ENCODE measurements around the gene GPALPP1.
A peak's percentile ranks its signal among the peaks of the same experiment; 100 is the strongest.

The GPALPP1 gene

DNA sequence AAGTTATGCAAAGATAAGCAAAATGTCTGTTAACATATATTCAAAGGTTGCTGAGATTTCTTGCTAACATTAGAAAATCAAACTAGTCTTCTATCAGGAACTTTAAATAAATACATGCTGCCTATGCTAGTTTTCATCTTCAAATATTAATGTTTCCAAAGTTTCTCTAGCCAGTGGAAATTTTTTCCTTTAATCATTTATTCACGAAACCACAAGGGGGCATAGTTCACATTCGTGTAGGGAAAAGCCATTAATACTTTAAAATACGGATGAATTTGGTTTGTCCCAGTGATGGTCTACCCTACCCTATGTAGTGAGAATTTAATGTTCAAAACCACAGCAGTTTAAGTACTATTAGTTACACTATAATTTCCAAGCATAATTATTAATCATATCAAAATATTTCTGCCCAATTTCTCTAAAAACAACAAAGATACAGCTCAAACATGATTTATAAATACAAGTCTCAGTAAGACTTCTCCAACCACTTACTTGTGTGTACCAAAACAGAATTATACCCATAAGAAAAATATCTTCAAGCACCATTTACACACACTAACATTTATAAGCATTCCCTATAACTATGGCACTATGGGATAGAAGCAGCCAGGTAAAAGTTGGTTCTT lies 16.3 kb upstream of the GPALPP1 start:
- WGBS, result 27% methylated on average over 2 of the region's 3 CpGs
- no peak overlapping the region for H2BK12ac ChIP-seq (ENCODE audit: low read length in 2 of 2)
- H3K79me1 ChIP-seq (replicated peaks; ENCODE audit: low read length, poor library complexity, severe bottlenecking), result peaks cover 12% of the 10 kb centered on the region
- peak overlapping the region; percentile 16 for H3K9ac ChIP-seq (ENCODE audit: low read length)
- H3K9me3 ChIP-seq (ENCODE audit: control insufficient read depth, low read length), result no peaks in the 10 kb centered on the region
- H4K8ac ChIP-seq (ENCODE audit: low read length), result no peak overlapping the region
- no peak overlapping the region for H3K4ac ChIP-seq (ENCODE audit: low read depth in 1 of 2, low read length in 2 of 2)
- H2BK120ac ChIP-seq (ENCODE audit: low read depth, low read length), result no peak overlapping the region
- no peaks in the 10 kb centered on the region for H3K27me3 ChIP-seq (ENCODE audit: control insufficient read depth in 1 of 2, insufficient read depth in 1 of 2, low read length in 2 of 2)
- no peak overlapping the region for H3K18ac ChIP-seq (ENCODE audit: low read depth in 1 of 2, low read length in 2 of 2)
- H3K36me3 ChIP-seq (ENCODE audit: control insufficient read depth in 1 of 2, insufficient read depth in 2 of 2, low read depth in 1 of 2, low read length in 2 of 2), result peaks cover 6 to 26% of the 10 kb centered on the region in 2 experiments
- H3K23ac ChIP-seq (ENCODE audit: low read length in 2 of 2), result no peak overlapping the region
- no peak overlapping the region for H3K4me3 ChIP-seq (ENCODE audit: insufficient read depth in 1 of 2, low read depth in 1 of 2, low read length in 2 of 2)
- no peak overlapping the region for H4K91ac ChIP-seq (ENCODE audit: low read length)
- H2BK15ac ChIP-seq (ENCODE audit: low read depth, poor library complexity, severe bottlenecking), result no peak overlapping the region
- H2BK5ac ChIP-seq (ENCODE audit: low read depth, low read length, poor library complexity, severe bottlenecking), result no peak overlapping the region
- H2AFZ ChIP-seq (ENCODE audit: low read depth, low read length), result no peak overlapping the region
- no peak overlapping the region for H3K14ac ChIP-seq (ENCODE audit: low read length in 2 of 2)
- peak; percentile 51 for DNase-seq
- no peak overlapping the region for H2AK5ac ChIP-seq (ENCODE audit: low read length, severe bottlenecking)
- peak overlapping the region; percentile 13 for H3K27ac ChIP-seq (ENCODE audit: low read length, poor library complexity, severe bottlenecking)
- no peaks in the 10 kb centered on the region for H3K4me1 ChIP-seq (ENCODE audit: control insufficient read depth, insufficient read depth, low read depth, low read length)
- no peak overlapping the region for H3K4me2 ChIP-seq (ENCODE audit: low read length, poor library complexity, severe bottlenecking)

DNA sequence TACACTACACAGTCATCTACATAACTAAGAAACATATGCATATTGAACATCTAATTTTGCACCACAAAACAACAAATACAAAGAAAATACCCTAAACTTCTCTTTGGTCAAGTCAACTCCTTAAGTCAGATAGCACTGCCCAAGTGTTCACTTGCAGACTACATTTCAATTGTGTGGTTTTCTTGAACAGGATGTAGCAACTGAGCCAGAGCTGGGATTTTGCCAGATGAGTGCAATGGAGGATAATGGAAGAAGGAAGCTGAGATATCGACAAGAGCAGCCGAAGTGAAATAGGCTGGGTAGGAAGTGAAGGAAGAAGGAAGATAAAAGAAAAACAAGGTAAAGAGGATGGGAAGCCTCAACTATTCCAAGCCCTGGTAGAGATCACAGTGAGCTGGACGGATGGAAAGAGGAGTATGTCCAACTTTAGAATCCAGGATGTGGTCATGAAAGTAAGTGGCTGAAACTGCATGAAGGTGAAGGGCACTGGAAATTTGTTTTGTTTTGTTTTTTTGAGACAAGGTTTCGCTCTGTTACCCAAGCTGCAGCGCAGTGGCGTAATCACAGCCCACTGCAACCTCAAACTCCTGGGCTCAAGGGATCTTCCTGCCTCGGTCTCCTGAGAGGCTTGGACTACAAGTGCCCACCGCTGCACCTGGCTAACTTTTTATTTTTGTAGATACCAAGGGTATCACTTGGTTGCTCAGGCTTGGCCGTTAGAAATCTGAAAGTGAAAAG lies 15.1 kb upstream of the GPALPP1 start:
- Histone ChIP-seq H3K18ac (ENCODE audit: low read depth in 1 of 2, low read length in 2 of 2) (no peak overlapping the region), H3K14ac (ENCODE audit: low read length in 2 of 2) (no peak overlapping the region), H3K27ac (ENCODE audit: low read length, poor library complexity, severe bottlenecking) (no peak overlapping the region), H2BK12ac (ENCODE audit: low read length in 2 of 2) (no peak overlapping the region), H2BK120ac (ENCODE audit: low read depth, low read length) (no peak overlapping the region), H2AFZ (ENCODE audit: low read depth, low read length) (no peak overlapping the region), H3K4ac (ENCODE audit: low read depth in 1 of 2, low read length in 2 of 2) (no peak overlapping the region), H2BK15ac (ENCODE audit: low read depth, poor library complexity, severe bottlenecking) (no peak overlapping the region), H4K8ac (ENCODE audit: low read length) (no peak overlapping the region), H3K36me3 (ENCODE audit: control insufficient read depth in 1 of 2, insufficient read depth in 2 of 2, low read depth in 1 of 2, low read length in 2 of 2) (peaks cover 6 to 34% of the 10 kb centered on the region in 2 experiments), H3K4me1 (ENCODE audit: control insufficient read depth, insufficient read depth, low read depth, low read length) (no peaks in the 10 kb centered on the region), H4K91ac (ENCODE audit: low read length) (no peak overlapping the region), H3K4me3 (ENCODE audit: insufficient read depth in 1 of 2, low read depth in 1 of 2, low read length in 2 of 2) (no peak overlapping the region), H3K79me1 (replicated peaks; ENCODE audit: low read length, poor library complexity, severe bottlenecking) (peaks cover 13% of the 10 kb centered on the region), H2BK5ac (ENCODE audit: low read depth, low read length, poor library complexity, severe bottlenecking) (no peak overlapping the region), H3K9me3 (ENCODE audit: control insufficient read depth, low read length) (no peaks in the 10 kb centered on the region), H3K4me2 (ENCODE audit: low read length, poor library complexity, severe bottlenecking) (no peak overlapping the region), H3K27me3 (ENCODE audit: control insufficient read depth in 1 of 2, insufficient read depth in 1 of 2, low read length in 2 of 2) (no peaks in the 10 kb centered on the region), H2AK5ac (ENCODE audit: low read length, severe bottlenecking) (no peak overlapping the region), H3K9ac (ENCODE audit: low read length) (no peak overlapping the region), H3K23ac (ENCODE audit: low read length in 2 of 2) (no peak overlapping the region)
- WGBS, result 94% methylated on average over 7 of the region's 9 CpGs
- peak; percentile 41 for DNase-seq

DNA sequence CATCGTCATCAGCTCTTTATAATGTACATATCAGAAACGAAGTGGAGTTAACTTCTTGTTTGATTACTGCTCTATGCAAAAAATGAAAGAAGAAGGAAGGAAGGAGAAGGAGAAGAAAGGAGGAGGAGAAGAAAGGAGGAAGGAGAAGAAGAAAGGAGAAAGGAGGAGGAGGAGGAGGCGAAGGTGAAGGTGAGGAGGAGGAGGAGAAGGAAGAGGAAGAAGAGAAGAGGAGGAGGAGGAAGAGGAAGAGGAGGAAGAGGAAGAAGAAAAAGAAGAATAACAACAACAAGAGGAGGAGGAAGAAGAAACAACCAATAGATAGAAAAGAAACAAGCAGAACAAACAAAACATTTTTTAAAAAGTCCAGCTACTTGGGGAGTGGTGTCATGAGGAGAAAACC lies 13.1 kb upstream of the GPALPP1 start:
- H3K23ac ChIP-seq (ENCODE audit: low read length in 2 of 2), result no peak overlapping the region
- H3K9ac ChIP-seq (ENCODE audit: low read length), result no peak overlapping the region
- no peak overlapping the region for H3K4ac ChIP-seq (ENCODE audit: low read depth in 1 of 2, low read length in 2 of 2)
- H3K4me2 ChIP-seq (ENCODE audit: low read length, poor library complexity, severe bottlenecking), result no peak overlapping the region
- no peak overlapping the region for H4K8ac ChIP-seq (ENCODE audit: low read length)
- no peak overlapping the region for H2BK15ac ChIP-seq (ENCODE audit: low read depth, poor library complexity, severe bottlenecking)
- 97% methylated on average over 2 of the region's 3 CpGs for WGBS
- H3K14ac ChIP-seq (ENCODE audit: low read length in 2 of 2), result no peak overlapping the region
- H2BK5ac ChIP-seq (ENCODE audit: low read depth, low read length, poor library complexity, severe bottlenecking), result no peak overlapping the region
- DNase-seq, result no peak
- no peak overlapping the region for H3K4me3 ChIP-seq (ENCODE audit: insufficient read depth in 1 of 2, low read depth in 1 of 2, low read length in 2 of 2)
- peaks cover 13% of the 10 kb centered on the region for H3K79me1 ChIP-seq (replicated peaks; ENCODE audit: low read length, poor library complexity, severe bottlenecking)
- H2AFZ ChIP-seq (ENCODE audit: low read depth, low read length), result no peak overlapping the region
- H2AK5ac ChIP-seq (ENCODE audit: low read length, severe bottlenecking), result no peak overlapping the region
- H3K18ac ChIP-seq (ENCODE audit: low read depth in 1 of 2, low read length in 2 of 2), result no peak overlapping the region
- H3K4me1 ChIP-seq (ENCODE audit: control insufficient read depth, insufficient read depth, low read depth, low read length), result no peaks in the 10 kb centered on the region
- no peak overlapping the region for H3K27ac ChIP-seq (ENCODE audit: low read length, poor library complexity, severe bottlenecking)
- H3K9me3 ChIP-seq (ENCODE audit: control insufficient read depth, low read length), result no peaks in the 10 kb centered on the region
- H4K91ac ChIP-seq (ENCODE audit: low read length), result no peak overlapping the region
- H2BK120ac ChIP-seq (ENCODE audit: low read depth, low read length), result no peak overlapping the region
- no peaks in the 10 kb centered on the region for H3K27me3 ChIP-seq (ENCODE audit: control insufficient read depth in 1 of 2, insufficient read depth in 1 of 2, low read length in 2 of 2)
- no peak overlapping the region for H2BK12ac ChIP-seq (ENCODE audit: low read length in 2 of 2)
- H3K36me3 ChIP-seq (ENCODE audit: control insufficient read depth in 1 of 2, insufficient read depth in 2 of 2, low read depth in 1 of 2, low read length in 2 of 2), result peaks cover 6 to 49% of the 10 kb centered on the region in 2 experiments

DNA sequence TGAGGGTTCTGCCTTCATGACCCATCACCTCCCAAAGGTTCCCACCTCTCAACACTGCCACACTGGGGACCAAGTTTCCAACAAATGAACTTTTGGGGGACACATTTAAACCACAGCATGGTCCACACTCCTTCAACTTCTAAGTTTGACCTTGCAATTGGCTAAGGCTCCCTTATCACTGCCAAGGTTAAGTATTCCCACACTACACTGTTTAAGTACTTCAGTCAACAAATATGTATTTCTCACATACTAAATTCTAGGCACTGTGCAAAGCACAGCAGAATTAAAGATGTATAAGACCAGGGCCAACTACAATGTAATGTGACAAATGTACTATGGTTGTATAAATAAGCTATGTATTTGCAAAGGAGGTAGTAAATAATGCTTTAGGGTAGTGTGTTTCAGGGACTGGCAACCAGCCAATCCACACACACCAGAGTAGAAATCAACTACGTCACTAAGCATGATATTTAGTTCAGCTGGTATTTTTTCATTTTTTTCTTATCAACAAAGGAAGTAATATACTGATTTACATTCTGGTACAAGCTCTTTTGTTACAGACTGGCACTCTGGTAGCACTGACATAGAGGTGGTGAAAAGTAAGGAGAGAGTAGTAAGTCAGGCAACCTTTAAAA lies 12.3 kb upstream of the GPALPP1 start:
- Histone ChIP-seq H3K23ac (ENCODE audit: low read length in 2 of 2) (no peak overlapping the region), H3K4me2 (ENCODE audit: low read length, poor library complexity, severe bottlenecking) (no peak overlapping the region), H3K9ac (ENCODE audit: low read length) (no peak overlapping the region), H2BK15ac (ENCODE audit: low read depth, poor library complexity, severe bottlenecking) (no peak overlapping the region), H2BK120ac (ENCODE audit: low read depth, low read length) (no peak overlapping the region), H2AFZ (ENCODE audit: low read depth, low read length) (no peak overlapping the region), H3K79me1 (replicated peaks; ENCODE audit: low read length, poor library complexity, severe bottlenecking) (peaks cover 9% of the 10 kb centered on the region), H3K14ac (ENCODE audit: low read length in 2 of 2) (no peak overlapping the region), H3K36me3 (ENCODE audit: control insufficient read depth in 1 of 2, insufficient read depth in 2 of 2, low read depth in 1 of 2, low read length in 2 of 2) (peaks cover 6 to 49% of the 10 kb centered on the region in 2 experiments), H3K4me3 (ENCODE audit: insufficient read depth in 1 of 2, low read depth in 1 of 2, low read length in 2 of 2) (no peak overlapping the region), H2BK5ac (ENCODE audit: low read depth, low read length, poor library complexity, severe bottlenecking) (no peak overlapping the region), H4K8ac (ENCODE audit: low read length) (no peak overlapping the region), H2BK12ac (ENCODE audit: low read length in 2 of 2) (no peak overlapping the region), H3K9me3 (ENCODE audit: control insufficient read depth, low read length) (no peaks in the 10 kb centered on the region), H3K4me1 (ENCODE audit: control insufficient read depth, insufficient read depth, low read depth, low read length) (no peaks in the 10 kb centered on the region), H4K91ac (ENCODE audit: low read length) (no peak overlapping the region), H2AK5ac (ENCODE audit: low read length, severe bottlenecking) (no peak overlapping the region), H3K27me3 (ENCODE audit: control insufficient read depth in 1 of 2, insufficient read depth in 1 of 2, low read length in 2 of 2) (no peaks in the 10 kb centered on the region), H3K4ac (ENCODE audit: low read depth in 1 of 2, low read length in 2 of 2) (no peak overlapping the region), H3K18ac (ENCODE audit: low read depth in 1 of 2, low read length in 2 of 2) (no peak overlapping the region), H3K27ac (ENCODE audit: low read length, poor library complexity, severe bottlenecking) (no peak overlapping the region)
- WGBS, result no CpG with 5 or more reads among the region's 1 CpG
- no peak for DNase-seq

Measured in mesenchymal stem cell (in vitro differentiated cells and primary cell).